Stimulated activated CD4-positive, alpha-beta T cell treated with anti-CD3 and anti-CD28 coated beads, Interleukin-1b, Interleukin-23, amount 100 ng/mL, for 24 hours (primary cell): ENCODE data around the gene CLEC16A.

Experiments used
- DNase-seq, 4 experiments: peaks; one replicate each; pipeline ENCODE4 v3.0.0-alpha.2; 2020; ENCODE audit warnings: low read depth in 4 of 4, low spot score in 1 of 4

CLEC16A gene

DNA sequence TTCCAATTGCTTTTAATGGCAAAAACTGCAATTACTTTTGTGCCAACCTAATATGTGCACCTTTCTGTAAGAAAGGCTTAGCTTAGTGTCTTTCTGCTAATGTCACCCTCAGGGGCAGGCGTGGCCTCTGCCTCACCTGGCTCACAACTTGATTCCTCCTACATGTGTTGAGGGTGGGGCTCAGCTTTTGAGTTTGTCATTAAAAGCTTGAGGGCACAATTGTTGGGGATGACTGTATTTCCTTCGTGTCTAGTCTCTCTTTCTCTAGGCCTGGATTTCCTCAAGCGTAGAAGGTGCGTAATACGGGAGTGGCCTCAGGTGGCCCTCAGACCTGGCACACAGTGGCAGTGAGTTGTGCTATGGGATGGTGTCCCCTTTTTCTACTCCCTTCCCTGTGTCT, 94.4 kb downstream of the CLEC16A start:
- no peak for DNase-seq

DNA sequence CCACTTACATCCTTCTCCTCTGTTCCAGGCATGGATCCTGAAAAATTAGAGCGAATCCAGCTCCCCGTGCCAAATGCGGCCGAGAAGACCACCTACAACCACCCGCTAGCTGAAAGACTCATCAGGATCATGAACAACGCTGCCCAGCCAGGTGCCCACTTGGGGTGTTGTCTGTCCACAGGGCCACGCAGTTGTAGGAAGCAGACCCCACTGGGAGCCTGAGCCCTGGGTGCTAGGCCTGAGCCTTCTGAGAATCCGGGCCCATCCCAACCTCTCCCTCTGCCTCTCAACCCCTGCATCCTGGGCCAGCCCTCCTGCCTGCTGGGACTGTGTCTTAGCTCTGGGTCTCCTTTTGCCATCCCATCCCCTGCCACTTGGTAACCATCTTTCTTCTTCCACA, 95.4 kb downstream of the CLEC16A start:
- DNase-seq: no peak

DNA sequence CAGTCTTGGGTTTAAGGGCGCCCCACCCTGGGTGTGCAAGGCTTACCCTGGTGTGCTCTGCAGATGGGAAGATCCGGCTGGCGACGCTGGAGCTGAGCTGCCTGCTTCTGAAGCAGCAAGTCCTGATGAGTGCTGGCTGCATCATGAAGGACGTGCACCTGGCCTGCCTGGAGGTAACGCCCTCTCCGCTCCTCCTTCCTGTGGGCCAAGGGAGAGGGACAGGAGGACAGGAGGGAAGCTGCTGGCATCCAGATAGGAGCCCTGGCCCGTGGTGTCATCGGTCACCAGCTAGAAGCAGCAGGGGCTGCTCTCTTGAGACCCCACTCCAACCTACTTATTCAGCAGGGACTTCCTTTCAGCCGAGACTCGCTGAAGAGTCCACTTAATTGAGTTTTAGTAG, 97.8 kb downstream of the CLEC16A start:
- DNase-seq: no peak

DNA sequence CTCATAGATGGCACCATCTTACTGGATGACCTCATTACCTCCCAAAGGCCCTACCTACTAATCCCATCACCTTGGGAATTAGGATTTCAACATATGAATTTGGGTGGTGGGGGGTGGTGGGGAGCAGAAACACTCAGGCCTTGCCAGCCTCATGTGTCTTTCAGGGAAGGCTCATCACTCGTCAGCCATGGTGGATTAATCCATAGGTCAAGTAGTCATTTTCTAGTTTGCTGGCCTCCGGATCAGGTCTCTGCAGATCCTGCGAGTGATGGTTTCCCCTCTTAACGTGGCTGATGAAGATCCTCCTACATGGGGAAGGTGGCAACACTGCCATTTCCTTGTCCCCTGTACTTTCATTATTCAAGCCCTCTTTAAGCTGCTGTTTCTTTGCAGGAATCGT, 101.1 kb downstream of the CLEC16A start:
- no peak for DNase-seq

DNA sequence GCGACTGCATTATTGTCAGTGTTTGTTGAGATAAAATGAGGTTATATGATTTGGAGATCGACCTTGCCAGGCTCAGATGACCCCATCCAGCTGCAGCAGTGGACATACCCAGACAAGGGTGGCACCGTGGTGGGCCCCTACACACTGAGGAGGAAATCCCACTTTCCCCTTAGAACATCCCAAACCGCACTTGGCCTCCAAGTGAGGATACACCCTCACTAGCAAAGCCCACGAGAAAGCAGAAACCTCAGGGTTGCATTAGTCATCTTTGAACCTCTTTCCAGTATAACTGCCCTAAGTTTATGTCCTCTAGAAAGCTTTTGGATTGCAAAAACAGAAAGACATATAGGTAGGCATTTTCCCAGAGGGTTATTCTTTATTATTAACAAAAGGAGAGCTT, 101.5 kb downstream of the CLEC16A start:
- no peak for DNase-seq

DNA sequence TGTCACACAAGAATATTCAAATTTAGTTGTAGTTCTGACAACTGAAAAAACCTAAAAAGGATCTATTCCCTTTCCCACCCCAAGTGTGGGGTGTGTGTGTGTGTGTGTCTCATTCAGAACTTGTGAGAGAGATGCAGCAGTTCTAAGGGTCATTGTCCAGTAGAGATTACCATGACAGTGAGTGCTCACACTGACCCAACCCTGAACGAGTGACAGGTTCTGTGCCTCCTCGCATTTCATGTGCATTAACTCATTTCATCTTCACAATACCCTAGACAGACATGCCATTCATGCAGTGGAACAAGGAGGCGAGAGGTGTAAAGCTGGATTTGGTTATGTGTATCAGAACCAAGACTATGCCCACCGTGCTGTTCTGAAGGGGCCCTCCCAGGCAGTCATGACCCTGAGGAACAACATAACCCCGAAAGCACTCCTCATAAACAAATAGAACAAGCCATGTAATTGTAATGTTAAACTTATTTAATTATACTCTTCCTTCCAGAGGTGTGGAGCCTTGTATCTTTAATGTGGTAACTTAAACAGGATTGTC, 102.1 kb downstream of the CLEC16A start:
- no peak for DNase-seq

DNA sequence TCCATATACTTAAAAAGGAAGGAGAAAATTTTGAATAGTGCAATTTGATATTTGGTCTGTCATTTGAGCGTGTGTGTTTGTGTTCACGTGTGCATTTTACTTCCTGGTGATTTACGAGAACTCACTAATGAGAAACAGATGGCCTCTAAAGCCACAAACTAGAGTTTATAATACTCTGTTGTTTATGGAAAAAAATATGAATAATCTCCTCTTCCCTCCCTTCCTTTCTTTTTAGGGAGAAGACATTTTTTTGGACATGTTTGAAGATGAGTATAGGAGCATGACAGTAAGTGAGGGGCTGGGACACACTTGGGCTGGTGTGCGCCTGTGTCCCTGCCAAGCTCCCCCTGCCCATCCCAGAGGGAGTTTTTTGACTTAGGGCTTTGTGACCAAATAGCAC, 102.7 kb downstream of the CLEC16A start:
- DNase-seq: no peak

DNA sequence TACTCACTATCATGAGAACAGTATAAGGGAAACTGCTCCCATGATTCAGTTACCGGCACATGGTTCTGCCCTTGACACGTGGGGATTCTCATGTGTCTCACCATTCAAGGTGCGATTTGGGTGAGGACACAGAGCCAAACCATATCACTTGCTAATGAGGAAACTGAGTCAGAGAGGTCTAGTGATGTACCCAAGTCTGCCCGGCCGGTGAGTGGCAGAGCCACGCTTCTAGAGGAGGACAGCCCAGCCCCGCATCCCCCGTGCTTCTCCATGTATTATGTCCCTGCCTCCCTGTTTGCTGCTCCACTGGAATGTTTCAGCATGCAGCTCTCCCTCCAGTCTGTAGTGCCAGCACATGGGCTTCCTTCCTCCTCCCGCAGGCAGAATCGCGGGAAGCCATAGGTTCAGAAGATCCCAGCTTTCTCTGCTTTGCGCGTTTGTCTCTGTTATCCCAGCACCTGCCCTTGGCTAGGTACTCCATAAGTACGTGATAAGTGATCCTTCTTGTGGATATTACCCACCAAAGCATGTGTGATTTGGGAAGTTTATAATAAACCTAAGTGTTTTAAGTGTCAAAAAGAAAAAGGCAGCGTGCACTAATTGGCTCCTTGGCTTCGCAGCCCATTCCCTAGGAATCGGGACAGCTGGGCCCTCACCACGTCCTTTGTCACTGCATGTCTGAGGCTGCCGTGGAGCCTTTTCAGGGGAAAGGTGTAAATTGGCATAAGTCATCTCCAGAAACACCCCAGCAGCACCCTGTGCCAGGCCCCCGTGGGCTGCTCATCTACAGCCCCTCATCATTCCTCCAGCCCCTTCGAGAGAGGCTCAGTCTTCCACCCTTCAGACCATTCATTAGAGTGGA, 103.8 kb downstream of the CLEC16A start:
- DNase-seq: no peak

DNA sequence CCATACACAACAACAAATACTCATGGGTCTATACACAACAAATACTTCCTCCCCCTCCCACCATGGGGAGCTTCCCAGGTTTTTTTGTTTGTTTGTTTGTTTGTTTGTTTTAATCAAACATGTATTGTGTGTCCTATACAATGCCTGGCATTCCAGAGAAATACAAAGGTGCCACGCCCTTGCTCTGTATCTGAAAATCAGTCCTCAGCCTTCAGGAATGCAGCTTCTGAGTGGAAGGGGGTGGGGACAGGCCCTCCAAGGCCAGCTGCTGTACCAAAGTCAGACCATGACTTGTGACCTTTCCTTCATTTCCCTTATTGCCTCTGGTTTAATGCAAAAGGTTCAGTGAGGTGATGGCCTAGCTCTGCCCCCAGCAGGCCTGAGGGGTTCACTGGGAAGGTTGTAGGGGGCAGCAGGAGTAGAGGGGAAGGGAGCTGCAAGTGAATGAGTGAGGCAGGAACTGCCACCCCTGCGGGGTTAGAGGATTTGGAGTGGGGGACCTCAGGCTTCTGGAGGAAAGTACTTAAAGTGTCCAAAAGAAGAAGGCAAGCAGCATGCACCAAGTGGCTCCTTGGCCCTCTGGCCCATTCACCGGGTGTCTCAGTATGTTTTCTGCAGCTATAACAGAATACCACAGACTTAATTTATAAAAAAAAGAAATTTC, 105.2 kb downstream of the CLEC16A start:
- no peak for DNase-seq

DNA sequence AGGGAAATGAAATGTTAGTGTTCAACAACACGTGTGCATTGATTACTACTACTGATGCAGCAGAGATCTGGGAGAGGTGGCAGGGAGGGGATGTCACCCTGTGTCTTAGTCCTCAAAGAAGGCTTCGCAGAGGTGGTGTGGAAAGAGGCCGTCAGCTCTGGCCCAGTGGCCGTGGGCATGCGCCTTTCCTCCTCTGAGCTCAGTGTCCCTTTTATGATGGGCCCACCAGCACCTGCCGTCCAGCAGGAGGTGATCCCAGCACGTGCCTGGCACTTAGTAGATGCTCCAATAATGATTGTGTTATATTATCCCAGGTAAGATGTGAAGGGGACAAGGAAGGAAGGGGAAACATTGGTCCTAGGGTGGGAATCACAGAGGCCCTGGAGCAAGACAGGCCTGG, 106.2 kb downstream of the CLEC16A start:
- no peak for DNase-seq

DNA sequence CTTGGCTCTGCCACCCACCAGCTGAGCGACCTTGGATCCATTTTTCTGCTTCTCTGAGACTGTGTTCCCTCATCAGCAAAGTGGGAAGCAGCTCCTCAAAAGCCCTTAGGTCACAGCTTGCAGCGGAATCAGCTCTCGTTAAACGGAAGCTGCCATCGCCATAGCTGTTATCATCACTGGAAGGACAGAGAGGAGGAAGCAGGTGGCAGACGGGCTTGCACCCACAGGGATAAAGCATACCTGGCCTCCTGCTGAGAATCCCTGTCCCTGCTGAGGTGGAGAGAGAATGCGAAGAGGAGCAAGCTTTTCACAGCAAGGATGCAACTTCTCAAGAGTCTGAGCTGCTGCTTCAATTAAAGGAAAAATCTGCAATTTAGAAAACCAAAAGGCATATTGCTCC, 106.6 kb downstream of the CLEC16A start:
- no peak for DNase-seq

DNA sequence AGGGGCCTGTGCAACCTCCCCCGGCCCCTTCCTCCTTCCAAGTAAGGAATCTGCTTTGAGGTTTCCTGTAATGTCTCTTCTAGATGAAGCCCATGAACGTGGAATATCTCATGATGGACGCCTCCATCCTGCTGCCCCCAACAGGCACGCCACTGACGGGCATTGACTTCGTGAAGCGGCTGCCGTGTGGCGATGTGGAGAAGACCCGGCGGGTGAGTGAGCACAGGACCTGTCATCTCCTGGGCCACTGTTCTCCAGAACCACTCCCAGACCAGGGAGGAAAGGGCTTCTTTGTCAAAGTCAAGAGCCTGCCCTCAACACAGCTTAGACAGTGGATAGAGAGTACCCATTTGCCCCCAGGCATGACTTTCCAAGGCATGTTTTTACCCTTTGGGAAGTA, 107.1 kb downstream of the CLEC16A start:
- no peak for DNase-seq

DNA sequence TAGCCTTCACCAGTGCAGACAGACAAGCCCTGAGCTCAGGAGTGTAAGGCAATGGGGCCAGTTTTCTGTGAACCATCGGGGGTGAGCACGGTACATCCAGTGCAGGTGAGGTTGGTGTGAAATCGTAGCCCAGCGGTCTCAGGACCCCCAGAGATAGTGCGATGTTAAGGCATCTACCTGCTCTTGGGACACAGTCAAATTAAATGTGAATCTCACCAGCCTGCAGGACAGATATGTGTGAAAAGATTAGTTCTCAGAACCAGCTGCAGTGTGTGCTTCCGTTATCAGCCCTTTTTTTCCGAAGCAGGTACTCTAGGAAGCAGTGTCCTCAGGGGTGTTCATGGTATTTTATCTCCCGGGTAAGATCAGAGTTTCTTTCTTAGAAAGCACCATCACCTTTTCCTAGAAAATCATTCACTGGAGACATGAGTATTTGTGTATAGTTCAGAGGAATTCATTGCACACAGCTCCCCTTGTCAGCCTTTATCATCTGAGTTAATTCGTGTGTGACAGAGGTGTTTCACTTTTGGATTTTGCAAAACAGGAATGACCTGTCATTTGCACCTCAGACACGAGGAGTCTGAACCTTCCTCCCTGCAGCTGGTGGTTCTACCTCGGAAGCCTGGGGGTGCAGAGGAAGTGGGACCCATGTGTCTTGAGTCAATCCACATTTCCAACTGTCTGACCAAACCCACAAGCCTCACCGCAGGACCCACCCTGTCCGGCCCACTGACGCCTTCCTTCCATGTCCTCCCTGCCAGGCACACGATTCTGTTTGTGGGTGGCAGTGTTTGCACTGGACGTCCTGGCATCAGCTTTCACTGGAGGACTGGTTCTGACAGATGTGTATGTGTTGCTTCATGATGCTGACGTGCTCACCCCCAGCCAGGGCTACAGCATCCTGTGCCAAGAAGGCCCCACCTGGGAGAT, 107.8 kb downstream of the CLEC16A start:
- peak in 3 of 4 experiments; percentile 11 to 63 (median 25) for DNase-seq

DNA sequence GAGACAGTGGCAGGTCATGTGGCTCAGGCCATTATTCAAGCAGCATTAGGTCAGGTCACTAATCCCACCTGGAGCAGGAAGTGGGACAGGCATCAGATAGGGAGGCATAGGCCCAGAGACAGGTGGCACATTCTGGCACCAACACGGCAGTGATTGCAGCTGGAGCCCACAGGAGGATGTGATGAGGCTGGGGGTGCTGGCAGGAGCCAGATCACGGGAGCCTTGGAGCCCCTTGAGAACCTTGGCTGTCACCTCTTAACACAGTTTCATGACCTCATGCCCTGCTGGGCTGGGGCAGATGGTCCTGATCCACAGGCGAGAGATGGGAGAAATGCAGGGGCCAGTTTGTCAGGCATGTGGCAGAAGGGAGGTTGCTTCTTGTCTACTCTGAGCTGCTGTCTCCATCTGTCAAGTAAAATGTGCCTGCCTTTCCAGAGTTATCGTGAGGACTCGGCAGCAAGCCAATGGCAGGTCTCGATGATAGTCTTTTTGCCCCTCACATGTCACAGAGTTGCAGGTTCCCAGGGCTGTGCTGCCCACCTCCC, 109.6 kb downstream of the CLEC16A start:
- DNase-seq: no peak

DNA sequence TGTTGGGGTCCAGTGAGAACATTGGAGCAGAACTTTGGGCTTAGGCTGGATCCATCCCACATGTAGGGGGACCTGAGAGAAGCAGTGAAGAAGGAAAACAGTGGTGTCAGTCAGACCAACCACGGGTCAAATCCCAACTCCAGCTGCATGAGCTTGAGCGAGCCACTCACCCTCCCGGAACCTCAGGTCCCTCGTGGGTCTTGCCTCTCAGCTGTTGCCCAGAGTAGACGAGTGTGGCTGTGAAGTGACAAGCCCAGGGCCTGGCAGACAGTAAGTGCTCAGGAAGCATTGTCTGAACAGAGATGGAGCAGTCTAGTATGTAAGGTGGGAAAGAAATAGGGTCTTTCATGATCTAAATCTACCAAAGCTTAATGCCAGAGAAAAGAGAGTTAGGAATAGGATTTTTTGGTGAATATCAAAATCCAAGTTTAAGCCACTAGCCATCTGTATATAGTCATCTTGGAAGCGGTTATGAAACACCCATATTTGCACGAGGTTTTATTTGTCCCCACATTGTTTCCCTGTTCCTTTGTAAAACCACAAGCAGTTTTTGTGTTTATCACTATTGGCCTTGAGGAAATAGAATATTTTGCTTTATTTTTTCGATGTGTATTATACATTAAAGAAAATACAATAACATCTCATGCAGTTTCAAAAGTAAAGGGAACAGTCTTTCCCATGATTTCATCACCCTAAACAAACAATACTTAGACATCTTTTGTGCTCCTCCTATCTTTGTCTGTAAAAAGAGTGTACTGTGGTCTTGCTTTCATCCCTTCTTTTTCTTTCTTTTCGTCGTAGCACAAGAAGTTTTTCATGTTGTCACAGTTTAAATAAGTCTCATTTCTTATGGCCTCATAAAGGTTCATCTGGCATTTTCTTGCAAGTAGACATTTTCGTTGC, 112.0 kb downstream of the CLEC16A start:
- DNase-seq: no peak

DNA sequence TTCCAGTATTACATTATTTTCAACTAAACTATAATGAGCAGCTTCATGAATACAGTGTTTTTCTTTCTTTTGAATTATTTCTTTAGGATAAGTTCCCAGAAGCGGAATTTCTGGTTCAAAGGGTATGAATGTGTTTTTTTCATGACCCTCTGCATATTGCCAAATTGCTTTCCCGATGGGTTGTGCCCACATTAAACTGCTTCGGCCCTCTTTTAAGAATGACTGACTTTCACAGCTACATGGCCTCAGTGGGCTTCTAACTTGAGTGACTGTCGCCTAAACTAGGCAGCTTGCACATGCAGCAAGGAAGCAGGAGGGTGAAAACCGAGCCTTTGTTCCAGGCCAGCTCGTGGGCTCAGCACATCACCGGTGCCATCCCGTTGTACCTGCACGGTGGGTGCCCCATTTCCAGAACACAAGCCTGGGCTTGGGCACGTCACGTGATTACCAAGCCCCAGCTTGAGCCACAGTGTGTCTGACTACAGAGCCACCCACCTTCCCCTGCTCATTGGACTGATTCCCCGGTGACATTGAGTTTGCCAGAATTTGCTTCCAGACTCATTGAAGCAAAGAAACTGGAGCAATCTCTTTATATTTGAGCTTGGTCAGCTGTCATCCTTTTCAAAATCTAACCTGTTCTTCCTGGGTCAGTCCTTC, 112.8 kb downstream of the CLEC16A start:
- DNase-seq: no peak

DNA sequence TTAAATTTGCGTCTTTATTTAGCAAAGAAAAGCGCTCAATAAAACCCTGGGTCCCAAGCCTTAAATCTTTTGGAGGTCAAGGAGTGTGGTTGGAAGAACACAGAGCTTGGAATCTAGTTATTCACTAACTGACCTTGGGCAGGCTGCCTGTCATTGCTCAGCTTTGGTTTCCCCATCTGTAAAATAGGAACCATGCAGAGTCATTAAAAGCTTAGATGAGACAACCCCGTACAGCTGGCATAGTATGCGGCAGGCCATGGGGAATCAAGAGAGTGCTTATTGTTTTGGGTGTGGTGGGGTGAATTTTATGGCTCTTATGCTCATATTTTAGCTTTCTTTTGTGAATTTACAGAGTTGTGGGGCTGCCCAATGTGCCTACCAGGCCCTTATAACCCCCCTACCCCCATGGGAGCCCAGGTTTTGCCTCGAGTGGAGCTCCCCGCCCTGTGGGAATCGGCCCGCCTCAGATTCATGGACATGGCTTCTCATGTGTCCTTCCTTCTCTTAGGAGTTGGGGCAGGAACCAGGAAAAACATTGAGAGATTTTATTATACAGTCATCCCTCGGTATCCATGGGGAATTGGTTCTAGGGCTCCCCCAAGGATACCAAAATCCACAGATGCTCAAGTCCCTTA, 113.5 kb downstream of the CLEC16A start:
- DNase-seq: no peak

DNA sequence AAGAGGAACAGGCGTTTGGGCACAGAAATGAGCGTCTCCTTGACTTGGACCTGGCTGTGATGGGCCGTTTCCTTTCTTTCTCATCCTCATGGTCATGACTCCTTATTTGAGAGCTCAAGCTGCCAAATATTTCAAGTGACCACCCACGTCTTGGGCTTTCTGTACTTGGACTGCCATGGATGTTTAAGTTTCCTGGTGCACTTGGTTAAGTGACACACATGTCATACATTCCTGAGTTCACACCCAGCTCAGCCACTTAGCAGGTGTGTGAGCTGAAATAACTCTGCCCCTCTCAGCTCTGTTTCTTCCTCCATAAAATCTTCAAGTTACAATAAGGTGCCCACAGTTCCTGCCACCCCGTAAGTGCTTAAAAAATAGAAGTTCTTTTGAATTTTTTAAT, 114.5 kb downstream of the CLEC16A start:
- no peak for DNase-seq

DNA sequence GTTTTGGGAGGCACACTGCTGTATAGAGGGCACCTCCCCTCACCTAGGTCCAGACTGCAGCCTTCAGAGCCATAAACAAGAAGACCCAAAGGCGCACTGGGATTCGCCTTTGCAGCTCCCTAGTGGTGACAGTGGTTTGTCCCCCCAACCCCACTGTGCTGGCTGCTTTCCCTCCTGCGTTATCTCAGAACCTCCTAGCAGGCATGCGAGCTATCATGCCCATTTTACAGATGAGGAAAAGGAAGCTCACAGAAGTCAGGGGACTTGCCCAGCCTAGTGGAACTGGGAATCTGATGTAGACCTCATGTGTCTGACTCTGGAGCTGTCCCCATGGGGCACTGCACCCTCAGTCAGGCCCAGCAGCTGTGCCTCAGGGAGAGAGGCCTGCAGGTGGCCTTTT, 115.2 kb downstream of the CLEC16A start:
- no peak for DNase-seq
